K562 (cell line): ENCODE measurements around the gene NAA40. TPM values are rescaled to one million over a fixed set of nuclear protein-coding genes. Genes with fewer than 3 reads are reported as not detected.

Experiments
- EP300 ChIP-seq: IDR thresholded peaks from 2 replicates; pipeline ENCODE4 v1.6.1; 2012; ENCODE audit warnings: low read length, improper control_type of control experiment
- FOS ChIP-seq: IDR thresholded peaks from 3 replicates; pipeline ENCODE4 v1.6.1; 2011; ENCODE audit not compliant: insufficient read length; ENCODE audit errors: extremely low read depth
- GABPA ChIP-seq: fragments of 200-800 bp; sonication (Bioruptor generic); conservative IDR thresholded peaks from 2 replicates; pipeline ENCODE4 v1.6.1; 2016; ENCODE audit warnings: low read depth, missing genetic modification characterization, missing compliant biosample characterization
- HEY1 ChIP-seq: fragments of 250-450 bp; sonication (Bioruptor Pico); IDR thresholded peaks from 2 replicates; pipeline ENCODE4 v1.5.0; 2020; ENCODE audit warnings: mild to moderate bottlenecking, moderate library complexity, borderline replicate concordance
- KAT7 ChIP-seq: sonication (generic); formaldehyde crosslinking; IDR thresholded peaks from 2 replicates; pipeline ENCODE4 v1.8.0; 2022; ENCODE audit warnings: missing genetic modification reagents, mild to moderate bottlenecking, borderline replicate concordance
- KAT8 ChIP-seq: fragments of 450-650 bp; IDR thresholded peaks from 2 replicates; pipeline ENCODE4 v1.6.1; 2016; ENCODE audit warnings: low read depth, mild to moderate bottlenecking
- RBM25 ChIP-seq: fragments of 200-400 bp; formaldehyde crosslinking; IDR thresholded peaks from 2 replicates; pipeline ENCODE4 v1.6.1; 2018; ENCODE audit warnings: low read length, low read depth, moderate library complexity; ENCODE audit not compliant: severe bottlenecking
- SAP30 ChIP-seq: fragments of 200-600 bp; sonication (generic); IDR thresholded peaks from 2 replicates; pipeline ENCODE4 v1.6.1; 2012; ENCODE audit warnings: borderline replicate concordance, low read depth, mild to moderate bottlenecking, moderate library complexity, low read length, control low read depth, inconsistent platforms; ENCODE audit not compliant: insufficient read depth, poor library complexity, severe bottlenecking
- SIN3B ChIP-seq: fragments of 450-650 bp; IDR thresholded peaks from 2 replicates; pipeline ENCODE4 v1.6.1; 2017; ENCODE audit warnings: low read depth, mild to moderate bottlenecking, moderate library complexity
- SREBF1 ChIP-seq: fragments of 150-350 bp; IDR thresholded peaks from 2 replicates; pipeline ENCODE4 v1.6.1; 2014; ENCODE audit warnings: antibody characterized with exemption, low read depth, low read length, borderline replicate concordance
- TEAD4 ChIP-seq, 2 experiments: sonication (generic) in 1 of 2; formaldehyde crosslinking in 1 of 2; IDR thresholded peaks; 2 replicates each; pipeline versions ENCODE4 v1.6.1 to v1.8.0; 2012 to 2022; ENCODE audit warnings: borderline replicate concordance in 1 of 2, inconsistent platforms in 1 of 2, low read length in 1 of 2, mild to moderate bottlenecking in 1 of 2, missing genetic modification reagents in 1 of 2
- polyA plus RNA-seq, 8 experiments: library from polyadenylated mRNA; depleted of rRNA in 4 of 8; stranded (reverse) in 5 of 8; unstranded in 3 of 8; fragments of >200 nt; fragmentation: Nextera tagmentation in 2 of 8; fragmentation: Illumina TruSeq in 1 of 8; extraction: Ambion mirVana in 2 of 8; extraction: Trizol in 1 of 8; gene quantifications; 2 replicates each; pipeline versions ENCODE4 v1.2.1 to v1.2.3, GENCODE V29; 2011 to 2014; ENCODE audit warnings: inconsistent platforms in 1 of 8, missing spikeins in 1 of 8
- total RNA-seq, 7 experiments: library from RNA; depleted of rRNA in 6 of 7; stranded (reverse); fragments of >200 nt in 6 of 7; fragmentation: Illumina TruSeq in 2 of 7; extraction: Trizol in 2 of 7; gene quantifications; 2 replicates each; pipeline versions ENCODE4 v1.2.1 to v1.2.3, GENCODE V29; 2011 to 2021; ENCODE audit warnings: low replicate concordance in 1 of 7
- TF ChIP-seq, protein P1 (sequence below): fragments of 450-650 bp; IDR thresholded peaks from 2 replicates; pipeline ENCODE4 v1.6.1; 2016; ENCODE audit warnings: borderline replicate concordance
- TF ChIP-seq, protein P2 (sequence below): sonication (generic); formaldehyde crosslinking; IDR thresholded peaks from 2 replicates; pipeline ENCODE4 v1.8.1; 2023; ENCODE audit warnings: mild to moderate bottlenecking, missing genetic modification reagents
- TF ChIP-seq, protein P3 (sequence below): fragments of 250-450 bp; sonication (Bioruptor Pico); IDR thresholded peaks from 2 replicates; pipeline ENCODE4 v1.8.0; 2022; ENCODE audit warnings: inconsistent platforms, mild to moderate bottlenecking, moderate library complexity, borderline replicate concordance
- TF ChIP-seq, protein P4 (sequence below): fragments of 450-650 bp; conservative IDR thresholded peaks from 2 replicates; pipeline ENCODE4 v1.6.1; 2016; ENCODE audit warnings: missing genetic modification characterization, low read depth, mild to moderate bottlenecking, control low read depth, missing compliant biosample characterization
- TF ChIP-seq, protein P5 (sequence below): sonication (generic); formaldehyde crosslinking; IDR thresholded peaks from 2 replicates; pipeline ENCODE4 v1.8.0; 2023; ENCODE audit warnings: mild to moderate bottlenecking, missing genetic modification reagents

Gene NAA40
- total and polyA plus RNA-seq, 9 of the 15 experiments (the other 6 are each of a cell fraction or from before 2014, with no cell fraction given): 6.2 to 39.0 (median 23.1) TPM

DNA sequence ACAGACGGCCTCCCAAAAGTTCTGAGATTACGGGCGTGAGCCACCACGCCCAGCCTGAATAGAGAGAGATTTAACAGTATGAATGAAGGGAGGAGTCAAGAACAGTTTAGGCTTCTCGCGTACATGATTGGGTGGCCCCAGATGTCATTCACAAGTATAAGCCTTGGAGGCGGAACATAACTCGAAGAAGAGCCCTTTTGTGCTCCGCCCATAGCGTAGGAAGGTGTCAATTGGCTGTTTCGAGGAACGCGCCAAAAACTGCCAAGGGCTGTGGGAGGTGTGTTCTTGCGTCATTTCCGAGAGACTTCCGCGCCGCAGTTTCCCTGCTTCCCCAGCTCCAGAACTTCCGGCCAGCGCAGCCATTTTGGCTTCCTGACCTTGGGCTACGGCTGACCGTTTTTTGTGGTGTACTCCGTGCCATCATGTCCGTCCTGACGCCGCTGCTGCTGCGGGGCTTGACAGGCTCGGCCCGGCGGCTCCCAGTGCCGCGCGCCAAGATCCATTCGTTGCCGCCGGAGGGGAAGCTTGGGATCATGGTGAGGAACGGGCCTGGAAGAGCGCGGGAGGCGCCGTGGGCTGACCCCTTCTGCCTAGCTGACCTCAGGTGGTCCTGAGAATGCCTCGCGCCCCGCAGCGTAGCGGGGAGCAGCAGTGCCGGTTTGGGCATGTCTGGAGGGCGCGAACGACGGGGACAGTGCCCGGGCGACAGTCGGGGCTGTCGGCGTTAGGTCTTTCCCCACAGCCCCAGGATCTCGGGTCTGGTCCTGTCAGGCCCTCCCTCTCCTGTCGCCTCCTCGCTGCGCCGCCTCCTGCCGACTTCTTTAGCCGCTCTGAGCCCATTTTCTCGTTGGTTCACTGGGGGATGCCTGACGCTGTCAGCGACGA, 35.7 kb downstream of the NAA40 start, which contains the start of gene COX8A (continued):
- TF ChIP-seq, protein P1, sequence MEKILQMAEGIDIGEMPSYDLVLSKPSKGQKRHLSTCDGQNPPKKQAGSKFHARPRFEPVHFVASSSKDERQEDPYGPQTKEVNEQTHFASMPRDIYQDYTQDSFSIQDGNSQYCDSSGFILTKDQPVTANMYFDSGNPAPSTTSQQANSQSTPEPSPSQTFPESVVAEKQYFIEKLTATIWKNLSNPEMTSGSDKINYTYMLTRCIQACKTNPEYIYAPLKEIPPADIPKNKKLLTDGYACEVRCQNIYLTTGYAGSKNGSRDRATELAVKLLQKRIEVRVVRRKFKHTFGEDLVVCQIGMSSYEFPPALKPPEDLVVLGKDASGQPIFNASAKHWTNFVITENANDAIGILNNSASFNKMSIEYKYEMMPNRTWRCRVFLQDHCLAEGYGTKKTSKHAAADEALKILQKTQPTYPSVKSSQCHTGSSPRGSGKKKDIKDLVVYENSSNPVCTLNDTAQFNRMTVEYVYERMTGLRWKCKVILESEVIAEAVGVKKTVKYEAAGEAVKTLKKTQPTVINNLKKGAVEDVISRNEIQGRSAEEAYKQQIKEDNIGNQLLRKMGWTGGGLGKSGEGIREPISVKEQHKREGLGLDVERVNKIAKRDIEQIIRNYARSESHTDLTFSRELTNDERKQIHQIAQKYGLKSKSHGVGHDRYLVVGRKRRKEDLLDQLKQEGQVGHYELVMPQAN: peak; percentile 77
- TF ChIP-seq SREBF1 (0 out of 2 replicates have a peak, but pooled peaks have one; percentile 44), SIN3B (peak; percentile 77; the same call in 1 of the 2 replicates), TEAD4 (IDR thresholded peaks at IDR 0.05; ENCODE audit: low read length) (peak; percentile 71), TEAD4 (CRISPR knock-in tag; IDR thresholded peaks at IDR 0.05; ENCODE audit: borderline replicate concordance) (0 out of 2 replicates have a peak, but pooled peaks have one; percentile 47), RBM25 (peak; percentile 64), HEY1 (CRISPR knock-in tag) (no peak), SAP30 (no peak), EP300 (peak; percentile 67), GABPA (tag) (peak; percentile 98), KAT7 (CRISPR knock-in tag) (peak; percentile 80; the same call in 1 of the 2 replicates), KAT8 (peak; percentile 79; the same call in 1 of the 2 replicates), FOS (peak; percentile 79)
- TF ChIP-seq, protein P2, sequence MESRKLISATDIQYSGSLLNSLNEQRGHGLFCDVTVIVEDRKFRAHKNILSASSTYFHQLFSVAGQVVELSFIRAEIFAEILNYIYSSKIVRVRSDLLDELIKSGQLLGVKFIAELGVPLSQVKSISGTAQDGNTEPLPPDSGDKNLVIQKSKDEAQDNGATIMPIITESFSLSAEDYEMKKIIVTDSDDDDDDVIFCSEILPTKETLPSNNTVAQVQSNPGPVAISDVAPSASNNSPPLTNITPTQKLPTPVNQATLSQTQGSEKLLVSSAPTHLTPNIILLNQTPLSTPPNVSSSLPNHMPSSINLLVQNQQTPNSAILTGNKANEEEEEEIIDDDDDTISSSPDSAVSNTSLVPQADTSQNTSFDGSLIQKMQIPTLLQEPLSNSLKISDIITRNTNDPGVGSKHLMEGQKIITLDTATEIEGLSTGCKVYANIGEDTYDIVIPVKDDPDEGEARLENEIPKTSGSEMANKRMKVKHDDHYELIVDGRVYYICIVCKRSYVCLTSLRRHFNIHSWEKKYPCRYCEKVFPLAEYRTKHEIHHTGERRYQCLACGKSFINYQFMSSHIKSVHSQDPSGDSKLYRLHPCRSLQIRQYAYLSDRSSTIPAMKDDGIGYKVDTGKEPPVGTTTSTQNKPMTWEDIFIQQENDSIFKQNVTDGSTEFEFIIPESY (CRISPR knock-in tag): peak; percentile 51
- TF ChIP-seq, protein P3, sequence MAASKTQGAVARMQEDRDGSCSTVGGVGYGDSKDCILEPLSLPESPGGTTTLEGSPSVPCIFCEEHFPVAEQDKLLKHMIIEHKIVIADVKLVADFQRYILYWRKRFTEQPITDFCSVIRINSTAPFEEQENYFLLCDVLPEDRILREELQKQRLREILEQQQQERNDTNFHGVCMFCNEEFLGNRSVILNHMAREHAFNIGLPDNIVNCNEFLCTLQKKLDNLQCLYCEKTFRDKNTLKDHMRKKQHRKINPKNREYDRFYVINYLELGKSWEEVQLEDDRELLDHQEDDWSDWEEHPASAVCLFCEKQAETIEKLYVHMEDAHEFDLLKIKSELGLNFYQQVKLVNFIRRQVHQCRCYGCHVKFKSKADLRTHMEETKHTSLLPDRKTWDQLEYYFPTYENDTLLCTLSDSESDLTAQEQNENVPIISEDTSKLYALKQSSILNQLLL (CRISPR knock-in tag): no peak
- TF ChIP-seq, protein P4, sequence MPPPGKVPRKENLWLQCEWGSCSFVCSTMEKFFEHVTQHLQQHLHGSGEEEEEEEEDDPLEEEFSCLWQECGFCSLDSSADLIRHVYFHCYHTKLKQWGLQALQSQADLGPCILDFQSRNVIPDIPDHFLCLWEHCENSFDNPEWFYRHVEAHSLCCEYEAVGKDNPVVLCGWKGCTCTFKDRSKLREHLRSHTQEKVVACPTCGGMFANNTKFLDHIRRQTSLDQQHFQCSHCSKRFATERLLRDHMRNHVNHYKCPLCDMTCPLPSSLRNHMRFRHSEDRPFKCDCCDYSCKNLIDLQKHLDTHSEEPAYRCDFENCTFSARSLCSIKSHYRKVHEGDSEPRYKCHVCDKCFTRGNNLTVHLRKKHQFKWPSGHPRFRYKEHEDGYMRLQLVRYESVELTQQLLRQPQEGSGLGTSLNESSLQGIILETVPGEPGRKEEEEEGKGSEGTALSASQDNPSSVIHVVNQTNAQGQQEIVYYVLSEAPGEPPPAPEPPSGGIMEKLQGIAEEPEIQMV (tag): no peak
- TF ChIP-seq, protein P5, sequence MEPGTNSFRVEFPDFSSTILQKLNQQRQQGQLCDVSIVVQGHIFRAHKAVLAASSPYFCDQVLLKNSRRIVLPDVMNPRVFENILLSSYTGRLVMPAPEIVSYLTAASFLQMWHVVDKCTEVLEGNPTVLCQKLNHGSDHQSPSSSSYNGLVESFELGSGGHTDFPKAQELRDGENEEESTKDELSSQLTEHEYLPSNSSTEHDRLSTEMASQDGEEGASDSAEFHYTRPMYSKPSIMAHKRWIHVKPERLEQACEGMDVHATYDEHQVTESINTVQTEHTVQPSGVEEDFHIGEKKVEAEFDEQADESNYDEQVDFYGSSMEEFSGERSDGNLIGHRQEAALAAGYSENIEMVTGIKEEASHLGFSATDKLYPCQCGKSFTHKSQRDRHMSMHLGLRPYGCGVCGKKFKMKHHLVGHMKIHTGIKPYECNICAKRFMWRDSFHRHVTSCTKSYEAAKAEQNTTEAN (CRISPR knock-in tag): 0 out of 2 replicates have a peak, but pooled peaks have one; percentile 59
